ENCODE data around the gene PRR15. TPM values are rescaled to one million over a fixed set of nuclear protein-coding genes. Genes with fewer than 3 reads are reported as not detected.

Gene PRR15
- total and polyA plus RNA-seq, 2 donors (not counting 1 experiment from before 2014, with no cell fraction given): 0.04 TPM; not detected in 1

DNA sequence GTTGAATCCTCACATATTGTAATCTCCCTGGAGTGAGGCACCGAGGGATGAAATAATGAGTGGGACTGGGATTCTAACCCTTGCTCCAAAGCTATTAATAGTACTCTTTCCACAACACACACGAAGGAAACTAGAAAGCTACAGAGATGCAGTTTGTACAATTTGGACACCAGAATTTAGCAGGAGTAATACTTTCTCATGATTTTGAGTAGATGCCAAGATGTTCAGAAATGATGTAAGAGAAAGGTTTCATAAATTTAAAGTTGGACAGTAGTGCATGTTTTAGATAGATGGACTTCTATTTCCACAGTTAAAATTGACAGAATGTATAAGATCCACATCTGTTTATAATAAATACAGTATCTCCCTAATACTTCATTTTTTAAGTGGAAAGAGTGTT, 46.5 kb downstream of the PRR15 start:
- ChIA-PET CTCF (no interaction called here), POLR2A (no interaction called here)
- H3K27ac Mint-ChIP-seq: no peak overlapping the region
- no peak overlapping the region for H2AFZ ChIP-seq (ENCODE audit: insufficient read depth, low read depth, low read length, poor library complexity, severe bottlenecking)
- no peak overlapping the region for H3K4me3 ChIP-seq (ENCODE audit: control extremely low read depth in 1 of 5, extremely low read depth in 1 of 5, insufficient read depth in 1 of 5, low read depth in 2 of 5, low read length in 4 of 5)
- TF ChIP-seq EZH2 (IDR thresholded peaks at IDR 0.05; ENCODE audit: borderline replicate concordance, insufficient read depth, low read depth, low read length, poor library complexity, severe bottlenecking): no peak
- TF ChIP-seq, protein P1, sequence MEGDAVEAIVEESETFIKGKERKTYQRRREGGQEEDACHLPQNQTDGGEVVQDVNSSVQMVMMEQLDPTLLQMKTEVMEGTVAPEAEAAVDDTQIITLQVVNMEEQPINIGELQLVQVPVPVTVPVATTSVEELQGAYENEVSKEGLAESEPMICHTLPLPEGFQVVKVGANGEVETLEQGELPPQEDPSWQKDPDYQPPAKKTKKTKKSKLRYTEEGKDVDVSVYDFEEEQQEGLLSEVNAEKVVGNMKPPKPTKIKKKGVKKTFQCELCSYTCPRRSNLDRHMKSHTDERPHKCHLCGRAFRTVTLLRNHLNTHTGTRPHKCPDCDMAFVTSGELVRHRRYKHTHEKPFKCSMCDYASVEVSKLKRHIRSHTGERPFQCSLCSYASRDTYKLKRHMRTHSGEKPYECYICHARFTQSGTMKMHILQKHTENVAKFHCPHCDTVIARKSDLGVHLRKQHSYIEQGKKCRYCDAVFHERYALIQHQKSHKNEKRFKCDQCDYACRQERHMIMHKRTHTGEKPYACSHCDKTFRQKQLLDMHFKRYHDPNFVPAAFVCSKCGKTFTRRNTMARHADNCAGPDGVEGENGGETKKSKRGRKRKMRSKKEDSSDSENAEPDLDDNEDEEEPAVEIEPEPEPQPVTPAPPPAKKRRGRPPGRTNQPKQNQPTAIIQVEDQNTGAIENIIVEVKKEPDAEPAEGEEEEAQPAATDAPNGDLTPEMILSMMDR (IDR thresholded peaks at IDR 0.05): no peak
- no peak for DNase-seq
- H3K27me3 ChIP-seq (replicated peaks in 1 of 4; ENCODE audit: control extremely low read depth in 1 of 4, control insufficient read depth in 3 of 4, insufficient read depth in 4 of 4, low read length in 3 of 4): peaks cover 0 to 15% (median 0%) of the 10 kb centered on the region in 4 experiments
- intact Hi-C loops (cut with micrococcal nuclease): no loop called here
- ATAC-seq (ENCODE audit: low read depth): no peak
- H3K4me3 Mint-ChIP-seq: no peak overlapping the region
- H3K27ac ChIP-seq (ENCODE audit: low read length in 2 of 2): no peak overlapping the region
- no peaks in the 10 kb centered on the region for H3K79me2 ChIP-seq (ENCODE audit: control insufficient read depth, insufficient read depth, low read length)
- H3K9me3 ChIP-seq (ENCODE audit: control extremely low read depth in 1 of 3, control insufficient read depth in 2 of 3, insufficient read depth in 1 of 3, low read length in 2 of 3): no peaks in the 10 kb centered on the region
- no CpG with 5 or more reads among the region's 2 CpGs for WGBS (ENCODE audit: insufficient coverage)
- no peaks in the 10 kb centered on the region for H4K20me1 ChIP-seq (ENCODE audit: control insufficient read depth, insufficient read depth, low read length, poor library complexity, severe bottlenecking)
- no peak overlapping the region for H3K4me2 ChIP-seq (replicated peaks; ENCODE audit: low read depth, low read length, poor library complexity, severe bottlenecking)
- H3K27me3 Mint-ChIP-seq: peaks cover 14% of the 10 kb centered on the region
- H3K9ac ChIP-seq (ENCODE audit: low read length): no peak overlapping the region
- peaks cover 2% of the 10 kb centered on the region for H3K4me1 Mint-ChIP-seq
- H3K4me1 ChIP-seq (ENCODE audit: control insufficient read depth in 2 of 2, insufficient read depth in 2 of 2, low read length in 2 of 2): no peaks in the 10 kb centered on the region
- H3K9me3 Mint-ChIP-seq (ENCODE audit: insufficient read depth): no peaks in the 10 kb centered on the region
- H3K36me3 ChIP-seq (replicated peaks in 1 of 2; ENCODE audit: control extremely low read depth in 1 of 2, control insufficient read depth in 1 of 2, extremely low read depth in 1 of 2, insufficient read depth in 2 of 2, low read length in 1 of 2): no peaks in the 10 kb centered on the region

DNA sequence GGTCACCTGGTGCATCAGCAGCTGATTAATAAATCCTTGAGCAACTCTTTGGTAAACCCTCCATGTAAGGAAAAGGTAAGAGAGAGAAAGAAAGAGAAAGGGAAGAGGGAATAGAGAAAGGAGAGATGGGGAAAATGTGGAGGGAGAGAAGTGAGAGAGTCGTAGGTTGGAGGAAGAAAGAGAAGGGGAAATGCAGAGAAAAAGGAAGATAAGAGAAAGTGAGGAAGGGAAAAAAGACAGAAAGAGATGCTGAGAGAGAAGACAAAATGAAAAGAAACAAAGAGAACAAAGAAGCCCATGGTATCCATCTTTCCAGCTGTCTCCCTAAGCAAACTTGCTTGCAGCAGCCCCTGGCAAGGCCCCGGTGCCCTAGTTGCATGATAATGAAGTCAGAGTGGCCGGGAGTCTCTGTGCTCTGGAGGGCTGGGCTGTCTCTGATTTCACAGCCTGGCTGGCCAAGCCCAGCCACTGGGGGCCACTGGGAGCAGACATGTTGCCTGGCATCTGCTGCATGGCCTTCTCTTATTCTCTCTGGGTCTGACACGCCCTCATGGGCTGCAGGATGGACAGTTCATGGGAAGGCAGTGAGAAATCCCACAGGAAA, 48.4 kb downstream of the PRR15 start:
- no peaks in the 10 kb centered on the region for H3K9me3 ChIP-seq (ENCODE audit: control extremely low read depth in 1 of 3, control insufficient read depth in 2 of 3, insufficient read depth in 1 of 3, low read length in 2 of 3)
- no peak overlapping the region for H3K27ac ChIP-seq (ENCODE audit: low read length in 2 of 2)
- no peaks in the 10 kb centered on the region for H3K36me3 ChIP-seq (replicated peaks in 1 of 2; ENCODE audit: control extremely low read depth in 1 of 2, control insufficient read depth in 1 of 2, extremely low read depth in 1 of 2, insufficient read depth in 2 of 2, low read length in 1 of 2)
- TF ChIP-seq, protein P1 (IDR thresholded peaks at IDR 0.05): no peak
- TF ChIP-seq EZH2 (IDR thresholded peaks at IDR 0.05; ENCODE audit: borderline replicate concordance, insufficient read depth, low read depth, low read length, poor library complexity, severe bottlenecking): no peak
- no peak overlapping the region for H3K4me3 Mint-ChIP-seq
- intact Hi-C loops (cut with micrococcal nuclease): no loop called here
- DNase-seq (no peak), ATAC-seq (ENCODE audit: low read depth) (no peak)
- H3K79me2 ChIP-seq (ENCODE audit: control insufficient read depth, insufficient read depth, low read length): no peaks in the 10 kb centered on the region
- H4K20me1 ChIP-seq (ENCODE audit: control insufficient read depth, insufficient read depth, low read length, poor library complexity, severe bottlenecking): no peaks in the 10 kb centered on the region
- no peak overlapping the region for H3K27ac Mint-ChIP-seq
- H3K27me3 Mint-ChIP-seq: peaks cover 21% of the 10 kb centered on the region
- no peaks in the 10 kb centered on the region for H3K9me3 Mint-ChIP-seq (ENCODE audit: insufficient read depth)
- peaks cover 2% of the 10 kb centered on the region for H3K4me1 Mint-ChIP-seq
- no peak overlapping the region for H2AFZ ChIP-seq (ENCODE audit: insufficient read depth, low read depth, low read length, poor library complexity, severe bottlenecking)
- no peak overlapping the region for H3K4me3 ChIP-seq (ENCODE audit: control extremely low read depth in 1 of 5, extremely low read depth in 1 of 5, insufficient read depth in 1 of 5, low read depth in 2 of 5, low read length in 4 of 5)
- H3K4me2 ChIP-seq (replicated peaks; ENCODE audit: low read depth, low read length, poor library complexity, severe bottlenecking): no peak overlapping the region
- no peak overlapping the region for H3K9ac ChIP-seq (ENCODE audit: low read length)
- ChIA-PET POLR2A (no interaction called here), CTCF (no interaction called here)
- no peaks in the 10 kb centered on the region for H3K4me1 ChIP-seq (ENCODE audit: control insufficient read depth in 2 of 2, insufficient read depth in 2 of 2, low read length in 2 of 2)
- peaks cover 0 to 6% (median 0%) of the 10 kb centered on the region in 4 experiments for H3K27me3 ChIP-seq (replicated peaks in 1 of 4; ENCODE audit: control extremely low read depth in 1 of 4, control insufficient read depth in 3 of 4, insufficient read depth in 4 of 4, low read length in 3 of 4)
- 87% methylated on average over 4 of the region's 4 CpGs for WGBS (ENCODE audit: insufficient coverage)
